ENCODE results near the gene CDR2L.
"Not testable (repeated sequence)": the region's sequence is repeated elsewhere in the genome, so short reads cannot be mapped to it uniquely, and the experiment has no call there.

Gene CDR2L

GRCh38 chr17:75003070-75003956 is 15.9 kb downstream of the CDR2L start:
- DNase-seq (ENCODE audit: low spot score): no peak
- no peak for TF ChIP-seq CTCF (IDR thresholded peaks at IDR 0.05; ENCODE audit: borderline replicate concordance, control extremely low read depth, extremely low read depth, insufficient read depth, missing control alignments)
- in situ Hi-C loops (cut with MboI; ENCODE audit: low sequenced_read_pairs, unreplicated experiment): no loop called here

DNA sequence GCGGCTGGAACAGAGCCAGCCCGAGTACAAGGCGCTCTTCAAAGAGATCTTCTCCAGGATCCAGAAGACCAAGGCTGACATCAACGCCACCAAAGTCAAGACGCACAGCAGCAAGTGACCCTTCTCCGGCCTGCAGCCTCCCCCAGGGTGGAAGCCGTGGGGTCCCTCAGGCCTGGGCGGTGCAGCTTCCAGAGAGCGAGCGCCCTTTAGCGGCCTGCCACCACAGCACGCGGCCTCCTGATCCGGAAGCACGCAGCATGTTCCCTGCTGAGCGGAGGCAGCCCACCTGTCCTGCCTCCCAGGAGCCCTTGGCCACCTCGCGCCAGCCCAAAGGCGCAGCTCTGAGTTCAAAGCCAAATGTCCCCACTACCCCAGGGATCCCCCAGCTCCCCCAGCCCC is 16.5 kb downstream of the CDR2L start:
- no peak for TF ChIP-seq CTCF (IDR thresholded peaks at IDR 0.05; ENCODE audit: borderline replicate concordance, control extremely low read depth, extremely low read depth, insufficient read depth, missing control alignments)
- in situ Hi-C loops (cut with MboI; ENCODE audit: low sequenced_read_pairs, unreplicated experiment): no loop called here
- DNase-seq (ENCODE audit: low spot score): no peak

- no peak for DNase-seq (ENCODE audit: low spot score)
- TF ChIP-seq CTCF (IDR thresholded peaks at IDR 0.05; ENCODE audit: borderline replicate concordance, control extremely low read depth, extremely low read depth, insufficient read depth, missing control alignments): no peak
- in situ Hi-C loops (cut with MboI; ENCODE audit: low sequenced_read_pairs, unreplicated experiment): no loop called here
These were observed 16.9 kb downstream of the CDR2L start for GRCh38 chr17:75004371-75004770.

GRCh38 chr17:75005291-75005690 is 17.9 kb downstream of the CDR2L start:
- TF ChIP-seq CTCF (IDR thresholded peaks at IDR 0.05; ENCODE audit: borderline replicate concordance, control extremely low read depth, extremely low read depth, insufficient read depth, missing control alignments): no peak
- DNase-seq (ENCODE audit: low spot score): no peak
- in situ Hi-C loops (cut with MboI; ENCODE audit: low sequenced_read_pairs, unreplicated experiment): no loop called here

- in situ Hi-C loops (cut with MboI; ENCODE audit: low sequenced_read_pairs, unreplicated experiment); DNase-seq (ENCODE audit: low spot score): not testable (repeated sequence)
These were observed 18.7 kb downstream of the CDR2L start for GRCh38 chr17:75006084-75006483.

DNA sequence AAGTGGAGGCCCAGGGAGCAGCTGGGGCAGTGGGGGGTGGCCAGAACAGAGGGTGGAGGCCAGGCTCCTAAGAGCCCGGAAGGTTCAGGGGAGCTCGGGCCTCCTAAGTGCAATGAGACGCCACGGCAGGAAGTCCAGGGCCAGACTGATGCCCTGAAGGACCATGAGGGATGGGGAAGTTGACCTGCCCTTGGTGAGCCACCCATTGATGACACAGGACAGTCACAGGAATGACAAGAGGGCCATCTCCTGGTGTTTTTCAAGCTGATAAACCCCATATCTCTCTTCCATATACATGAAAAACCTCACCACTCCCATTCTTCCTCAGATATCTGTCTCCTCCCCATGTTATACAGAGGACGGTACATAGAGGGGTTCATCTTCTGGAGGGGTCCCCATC is 19.2 kb downstream of the CDR2L start:
- no peak for DNase-seq (ENCODE audit: low spot score)
- in situ Hi-C loops (cut with MboI; ENCODE audit: low sequenced_read_pairs, unreplicated experiment): no loop called here
- TF ChIP-seq CTCF (IDR thresholded peaks at IDR 0.05; ENCODE audit: borderline replicate concordance, control extremely low read depth, extremely low read depth, insufficient read depth, missing control alignments): no peak

- in situ Hi-C loops (cut with MboI; ENCODE audit: low sequenced_read_pairs, unreplicated experiment): no loop called here
- no peak for TF ChIP-seq CTCF (IDR thresholded peaks at IDR 0.05; ENCODE audit: borderline replicate concordance, control extremely low read depth, extremely low read depth, insufficient read depth, missing control alignments)
- DNase-seq (ENCODE audit: low spot score): no peak
These were observed 20.9 kb downstream of the CDR2L start for GRCh38 chr17:75008373-75008772.
